Vagina (tissue), 2 donors: ENCODE data around the gene MVD.

Source experiments
- CTCF ChIP-seq, 3 experiments: fragments of 450-650 bp in 2 of 3; fragments of 200-600 bp in 1 of 3; sonication (generic) in 1 of 3; IDR thresholded peaks; one replicate each; pipeline ENCODE4 v1.5.1; 2017 to 2019; ENCODE audit warnings: antibody characterized with exemption in 3 of 3, mild to moderate bottlenecking in 2 of 3, moderate library complexity in 2 of 3
- POLR2AphosphoS5 ChIP-seq, 2 donors: sonication (generic); formaldehyde crosslinking; IDR thresholded peaks; one replicate each; pipeline ENCODE4 v1.9.0; 2017; ENCODE audit warnings: antibody characterized with exemption in 2 of 2, mild to moderate bottlenecking in 2 of 2, low read depth in 1 of 2; ENCODE audit not compliant: insufficient read depth in 1 of 2

- peak in 1 of 3 experiments; percentile 23 for TF ChIP-seq CTCF (IDR thresholded peaks at IDR 0.05)
- no peak for TF ChIP-seq POLR2AphosphoS5 (IDR thresholded peaks at IDR 0.05; ENCODE audit: insufficient read depth in 1 of 2, low read depth in 1 of 2)
These were observed 22.5 kb upstream of the MVD start for GRCh38 chr16:88685156-88686061.
